ENCODE measurements around the gene ATG13.

Gene ATG13

DNA sequence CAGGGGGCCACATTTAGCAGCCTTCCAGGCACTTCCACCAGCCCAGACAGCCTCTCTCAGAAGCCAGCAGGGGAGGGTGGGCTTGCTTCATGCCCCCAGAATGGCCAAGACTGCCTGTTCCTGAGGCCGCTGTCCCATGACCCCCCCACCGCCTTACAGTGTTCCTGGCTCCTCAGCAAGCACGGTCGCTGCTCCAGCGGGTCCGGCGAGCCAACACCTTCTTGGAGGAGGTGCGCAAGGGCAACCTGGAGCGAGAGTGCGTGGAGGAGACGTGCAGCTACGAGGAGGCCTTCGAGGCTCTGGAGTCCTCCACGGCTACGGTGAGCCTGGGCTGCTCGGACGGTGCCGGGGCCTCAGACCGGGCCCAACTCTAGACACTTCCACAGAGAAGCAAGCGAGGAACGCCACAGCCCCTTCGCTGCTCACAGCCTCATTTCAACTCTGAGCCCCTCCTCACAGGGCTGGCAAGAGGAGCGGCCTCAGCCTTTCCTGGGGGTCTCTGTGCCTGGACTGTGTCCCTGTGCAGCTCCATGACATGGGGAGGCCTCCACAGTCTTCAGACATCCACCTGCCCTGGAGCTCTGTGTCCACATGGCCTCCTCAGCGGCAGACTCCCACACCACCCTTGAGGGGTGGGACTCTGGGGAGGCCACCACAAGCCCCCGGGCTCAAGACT lies 102.3 kb downstream of the ATG13 start:
- Histone ChIP-seq H3K9ac (ENCODE audit: low read depth, low read length, poor library complexity) (no peak overlapping the region), H3K27me3 (ENCODE audit: control insufficient read depth in 3 of 3, insufficient read depth in 3 of 3, low read depth in 1 of 3, low read length in 3 of 3) (no peaks in the 10 kb centered on the region), H3K27ac (replicated peaks; ENCODE audit: low read length) (no peak overlapping the region), H2BK5ac (ENCODE audit: low read length) (no peak overlapping the region), H2AK5ac (ENCODE audit: low read depth, low read length) (no peak overlapping the region), H3K23ac (ENCODE audit: low read depth, low read length, poor library complexity) (no peak overlapping the region), H4K91ac (ENCODE audit: low read depth, low read length, poor library complexity) (no peak overlapping the region), H2BK15ac (ENCODE audit: low read length) (no peak overlapping the region), H2BK12ac (ENCODE audit: low read length) (no peak overlapping the region), H4K8ac (ENCODE audit: low read depth, low read length) (no peak overlapping the region), H3K4me2 (ENCODE audit: insufficient read depth, low read length, poor library complexity, severe bottlenecking) (no peak overlapping the region), H3K9me3 (replicated peaks in 1 of 2; ENCODE audit: control insufficient read depth in 2 of 2, insufficient read depth in 1 of 2, low read depth in 1 of 2, low read length in 2 of 2) (peaks cover 0 to 4% of the 10 kb centered on the region in 2 donors), H3K14ac (ENCODE audit: low read length) (no peak overlapping the region), H3K79me1 (ENCODE audit: low read depth, low read length) (no peaks in the 10 kb centered on the region), H3K4ac (ENCODE audit: low read length) (no peak overlapping the region), H3K4me1 (ENCODE audit: control insufficient read depth in 2 of 2, insufficient read depth in 1 of 2, low read depth in 1 of 2, low read length in 2 of 2) (peaks cover 4 to 13% of the 10 kb centered on the region in 2 donors), H3K36me3 (replicated peaks in 1 of 2; ENCODE audit: control insufficient read depth in 2 of 2, insufficient read depth in 2 of 2, low read length in 2 of 2) (no peaks in the 10 kb centered on the region), H3K18ac (ENCODE audit: low read length) (no peak overlapping the region), H3K4me3 (ENCODE audit: low read length in 2 of 2) (no peak overlapping the region), H2AFZ (ENCODE audit: low read length) (peak overlapping the region; percentile 89), H2BK120ac (ENCODE audit: low read depth, low read length) (no peak overlapping the region)
- no peak for DNase-seq (ENCODE audit: low spot score)
- no CpG with 5 or more reads among the region's 25 CpGs for WGBS, 2 donors (ENCODE audit: extremely low coverage in 2 of 2, insufficient read length in 2 of 2, insufficient replicate concordance in 1 of 2)

- no peaks in the 10 kb centered on the region for H3K79me1 ChIP-seq (ENCODE audit: low read depth, low read length)
- H3K4me1 ChIP-seq (ENCODE audit: control insufficient read depth in 2 of 2, insufficient read depth in 1 of 2, low read depth in 1 of 2, low read length in 2 of 2): peaks cover 4 to 13% of the 10 kb centered on the region in 2 donors
Measured at GRCh38 chr11:46721286-46721685, 103.9 kb downstream of the ATG13 start.

DNA sequence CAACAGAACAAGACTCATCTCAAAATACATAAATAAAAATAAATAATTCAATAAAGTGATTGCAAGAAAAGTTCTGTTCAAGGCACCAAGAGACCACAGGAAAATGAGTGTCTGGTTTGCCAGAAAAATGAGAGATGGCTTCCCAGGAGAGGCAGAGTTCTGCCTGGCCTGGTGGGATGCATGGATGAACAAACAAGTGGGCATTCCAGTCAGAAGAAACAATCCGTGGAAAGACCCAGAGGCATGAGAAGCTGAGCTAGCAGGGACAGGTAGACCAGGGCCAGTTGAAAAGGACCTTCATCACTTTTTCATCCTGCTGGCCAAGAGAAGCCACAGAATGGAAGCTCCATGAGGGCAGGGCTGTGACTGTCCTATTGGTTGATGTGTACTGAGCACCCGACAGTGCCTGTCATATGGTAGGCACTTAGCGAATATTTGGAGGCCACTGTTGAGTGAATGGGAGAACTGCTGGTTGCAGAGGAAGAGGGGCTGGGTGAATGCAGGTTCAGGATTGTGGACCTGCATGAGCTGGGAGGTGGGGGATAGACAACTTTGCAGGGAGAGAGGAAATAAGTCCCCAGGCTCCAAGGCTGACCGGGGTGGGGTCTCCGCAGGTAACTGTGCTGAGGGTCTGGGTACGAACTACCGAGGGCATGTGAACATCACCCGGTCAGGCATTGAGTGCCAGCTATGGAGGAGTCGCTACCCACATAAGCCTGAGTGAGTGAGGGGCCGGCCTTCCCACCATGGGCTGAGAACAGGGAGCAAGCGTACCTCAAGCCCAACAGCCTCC lies 105.4 kb downstream of the ATG13 start:
- Histone ChIP-seq H3K4ac (ENCODE audit: low read length) (no peak overlapping the region), H3K14ac (ENCODE audit: low read length) (peak overlapping the region; percentile 63), H3K18ac (ENCODE audit: low read length) (no peak overlapping the region), H2BK12ac (ENCODE audit: low read length) (no peak overlapping the region), H3K4me3 (ENCODE audit: low read length in 2 of 2) (no peak overlapping the region), H3K36me3 (replicated peaks in 1 of 2; ENCODE audit: control insufficient read depth in 2 of 2, insufficient read depth in 2 of 2, low read length in 2 of 2) (no peaks in the 10 kb centered on the region), H4K8ac (ENCODE audit: low read depth, low read length) (no peak overlapping the region), H3K79me1 (ENCODE audit: low read depth, low read length) (no peaks in the 10 kb centered on the region), H3K4me2 (ENCODE audit: insufficient read depth, low read length, poor library complexity, severe bottlenecking) (no peak overlapping the region), H3K23ac (ENCODE audit: low read depth, low read length, poor library complexity) (no peak overlapping the region), H2BK5ac (ENCODE audit: low read length) (no peak overlapping the region), H2BK120ac (ENCODE audit: low read depth, low read length) (no peak overlapping the region), H3K9me3 (replicated peaks in 1 of 2; ENCODE audit: control insufficient read depth in 2 of 2, insufficient read depth in 1 of 2, low read depth in 1 of 2, low read length in 2 of 2) (peaks cover 0 to 4% of the 10 kb centered on the region in 2 donors), H3K4me1 (ENCODE audit: control insufficient read depth in 2 of 2, insufficient read depth in 1 of 2, low read depth in 1 of 2, low read length in 2 of 2) (peaks cover 4 to 13% of the 10 kb centered on the region in 2 donors), H3K27ac (replicated peaks; ENCODE audit: low read length) (no peak overlapping the region), H2AFZ (ENCODE audit: low read length) (no peak overlapping the region), H2BK15ac (ENCODE audit: low read length) (no peak overlapping the region), H3K9ac (ENCODE audit: low read depth, low read length, poor library complexity) (no peak overlapping the region), H4K91ac (ENCODE audit: low read depth, low read length, poor library complexity) (no peak overlapping the region), H2AK5ac (ENCODE audit: low read depth, low read length) (no peak overlapping the region), H3K27me3 (ENCODE audit: control insufficient read depth in 3 of 3, insufficient read depth in 3 of 3, low read depth in 1 of 3, low read length in 3 of 3) (no peaks in the 10 kb centered on the region)
- WGBS, 2 donors (ENCODE audit: extremely low coverage in 2 of 2, insufficient read length in 2 of 2, insufficient replicate concordance in 1 of 2): no CpG with 5 or more reads among the region's 11 CpGs
- DNase-seq (ENCODE audit: low spot score): no peak

More at GRCh38 chr11:46721286-46721685, 103.9 kb downstream of the ATG13 start:
- WGBS, 2 donors (ENCODE audit: extremely low coverage in 2 of 2, insufficient read length in 2 of 2, insufficient replicate concordance in 1 of 2): no CpG with 5 or more reads among the region's 6 CpGs
- peaks cover 0 to 4% of the 10 kb centered on the region in 2 donors for H3K9me3 ChIP-seq (replicated peaks in 1 of 2; ENCODE audit: control insufficient read depth in 2 of 2, insufficient read depth in 1 of 2, low read depth in 1 of 2, low read length in 2 of 2)
- no peak overlapping the region for H4K91ac ChIP-seq (ENCODE audit: low read depth, low read length, poor library complexity)
- no peak overlapping the region for H2AK5ac ChIP-seq (ENCODE audit: low read depth, low read length)
- H3K4ac ChIP-seq (ENCODE audit: low read length): no peak overlapping the region
- H2BK5ac ChIP-seq (ENCODE audit: low read length): no peak overlapping the region
- H2BK15ac ChIP-seq (ENCODE audit: low read length): no peak overlapping the region
- H3K4me3 ChIP-seq (ENCODE audit: low read length in 2 of 2): no peak overlapping the region
- no peak overlapping the region for H3K27ac ChIP-seq (replicated peaks; ENCODE audit: low read length)
- no peak overlapping the region for H3K9ac ChIP-seq (ENCODE audit: low read depth, low read length, poor library complexity)
- no peak overlapping the region for H3K14ac ChIP-seq (ENCODE audit: low read length)
- H2BK12ac ChIP-seq (ENCODE audit: low read length): no peak overlapping the region
- DNase-seq (ENCODE audit: low spot score): no peak
- H2BK120ac ChIP-seq (ENCODE audit: low read depth, low read length): no peak overlapping the region
- H2AFZ ChIP-seq (ENCODE audit: low read length): no peak overlapping the region
- H3K18ac ChIP-seq (ENCODE audit: low read length): peak overlapping the region; percentile 9
- H3K36me3 ChIP-seq (replicated peaks in 1 of 2; ENCODE audit: control insufficient read depth in 2 of 2, insufficient read depth in 2 of 2, low read length in 2 of 2): no peaks in the 10 kb centered on the region
- no peak overlapping the region for H3K4me2 ChIP-seq (ENCODE audit: insufficient read depth, low read length, poor library complexity, severe bottlenecking)
- no peak overlapping the region for H3K23ac ChIP-seq (ENCODE audit: low read depth, low read length, poor library complexity)
- H4K8ac ChIP-seq (ENCODE audit: low read depth, low read length): no peak overlapping the region
- H3K27me3 ChIP-seq (ENCODE audit: control insufficient read depth in 3 of 3, insufficient read depth in 3 of 3, low read depth in 1 of 3, low read length in 3 of 3): no peaks in the 10 kb centered on the region

DNA sequence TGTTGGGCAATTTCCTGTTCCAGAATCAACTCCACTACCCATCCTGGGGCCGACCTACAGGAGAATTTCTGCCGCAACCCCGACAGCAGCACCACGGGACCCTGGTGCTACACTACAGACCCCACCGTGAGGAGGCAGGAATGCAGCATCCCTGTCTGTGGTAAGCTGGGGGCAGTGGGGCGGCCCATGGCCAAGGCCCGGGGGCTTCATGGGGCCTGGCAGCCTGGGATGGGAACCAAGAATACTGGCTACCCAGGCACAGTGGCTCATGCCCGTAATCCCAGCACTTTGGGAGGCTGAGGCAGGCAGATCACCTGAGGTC lies 106.0 kb downstream of the ATG13 start:
- Histone ChIP-seq H2BK12ac (ENCODE audit: low read length) (no peak overlapping the region), H2AK5ac (ENCODE audit: low read depth, low read length) (no peak overlapping the region), H3K4me3 (ENCODE audit: low read length in 2 of 2) (no peak overlapping the region), H3K27me3 (ENCODE audit: control insufficient read depth in 3 of 3, insufficient read depth in 3 of 3, low read depth in 1 of 3, low read length in 3 of 3) (no peaks in the 10 kb centered on the region), H3K4me2 (ENCODE audit: insufficient read depth, low read length, poor library complexity, severe bottlenecking) (no peak overlapping the region), H3K14ac (ENCODE audit: low read length) (peak overlapping the region; percentile 63), H2BK5ac (ENCODE audit: low read length) (no peak overlapping the region), H2BK15ac (ENCODE audit: low read length) (no peak overlapping the region), H3K79me1 (ENCODE audit: low read depth, low read length) (no peaks in the 10 kb centered on the region), H3K4me1 (ENCODE audit: control insufficient read depth in 2 of 2, insufficient read depth in 1 of 2, low read depth in 1 of 2, low read length in 2 of 2) (peaks cover 4 to 10% of the 10 kb centered on the region in 2 donors), H2BK120ac (ENCODE audit: low read depth, low read length) (no peak overlapping the region), H4K8ac (ENCODE audit: low read depth, low read length) (no peak overlapping the region), H3K27ac (replicated peaks; ENCODE audit: low read length) (no peak overlapping the region), H2AFZ (ENCODE audit: low read length) (no peak overlapping the region), H3K9me3 (replicated peaks in 1 of 2; ENCODE audit: control insufficient read depth in 2 of 2, insufficient read depth in 1 of 2, low read depth in 1 of 2, low read length in 2 of 2) (peaks cover 0 to 4% of the 10 kb centered on the region in 2 donors), H3K4ac (ENCODE audit: low read length) (no peak overlapping the region), H3K23ac (ENCODE audit: low read depth, low read length, poor library complexity) (no peak overlapping the region), H4K91ac (ENCODE audit: low read depth, low read length, poor library complexity) (no peak overlapping the region), H3K9ac (ENCODE audit: low read depth, low read length, poor library complexity) (no peak overlapping the region), H3K18ac (ENCODE audit: low read length) (no peak overlapping the region), H3K36me3 (replicated peaks in 1 of 2; ENCODE audit: control insufficient read depth in 2 of 2, insufficient read depth in 2 of 2, low read length in 2 of 2) (no peaks in the 10 kb centered on the region)
- no peak for DNase-seq (ENCODE audit: low spot score)
- no CpG with 5 or more reads among the region's 8 CpGs for WGBS, 2 donors (ENCODE audit: extremely low coverage in 2 of 2, insufficient read length in 2 of 2, insufficient replicate concordance in 1 of 2)
